Suprapubic skin (tissue), 4 donors: Measurements from ENCODE around the gene PARD3B.

ENCODE experiments used
- POLR2A ChIP-seq, 2 donors: fragments of 450-650 bp; IDR thresholded peaks; one replicate each; pipeline ENCODE4 v1.6.1; 2017; ENCODE audit warnings: antibody characterized with exemption in 2 of 2, mild to moderate bottlenecking in 2 of 2, moderate library complexity in 2 of 2
- POLR2AphosphoS5 ChIP-seq, 3 donors: sonication (generic); formaldehyde crosslinking; IDR thresholded peaks; one replicate each; pipeline ENCODE4 v1.6.1; 2017; ENCODE audit warnings: antibody characterized with exemption in 3 of 3

GRCh38 chr2:205642599-205643356, 1097.5 kb downstream of the PARD3B start:
- TF ChIP-seq POLR2A (IDR thresholded peaks at IDR 0.05) (no peak), POLR2AphosphoS5 (IDR thresholded peaks at IDR 0.05) (no peak)
